ENCODE results near the gene KIF3B. TPM values are rescaled to one million over a fixed set of nuclear protein-coding genes. Genes with fewer than 3 reads are reported as not detected.

The KIF3B gene
- total RNA-seq, 1 experiment from 2014 or later, result 31.5 TPM

DNA sequence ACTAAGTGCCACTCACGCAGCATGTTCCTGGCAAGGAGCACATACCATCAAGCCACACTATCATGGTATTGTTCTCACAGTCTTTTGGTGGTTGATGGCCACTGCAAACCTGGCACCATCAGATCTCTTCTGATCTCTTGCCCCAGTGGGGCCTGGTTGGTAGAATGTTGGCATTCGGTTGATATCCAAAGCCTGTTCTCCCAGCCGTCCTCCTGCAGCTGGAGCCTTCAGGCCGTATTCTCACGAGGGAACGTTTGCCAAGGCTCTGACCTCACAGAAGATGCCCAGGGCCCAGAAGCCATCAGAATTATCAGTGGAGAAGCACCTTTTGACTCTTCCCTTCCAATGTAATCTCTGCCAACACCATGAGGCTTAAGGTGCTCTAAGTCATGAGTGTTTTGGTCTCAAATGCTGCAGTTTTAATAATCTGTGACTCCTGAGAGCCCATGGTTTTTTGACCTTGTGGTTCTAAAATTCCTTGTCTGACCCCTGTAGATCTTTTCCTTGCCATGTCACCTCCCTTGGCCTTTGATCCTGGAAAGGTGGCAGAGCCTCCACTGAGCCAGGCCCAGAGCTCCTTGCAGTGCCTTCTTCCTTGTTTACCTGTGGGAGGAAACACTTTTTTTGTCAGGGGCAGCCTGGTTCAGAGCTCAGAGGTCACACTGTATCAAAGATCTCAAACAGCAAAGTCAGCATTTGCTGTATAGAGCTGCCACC, 42.0 kb upstream of the KIF3B start:
- no peak for ATAC-seq
- ChIA-PET RAD21 (ENCODE audit: low non-redundant PET in 1 of 2, low total read pairs in 2 of 2, uncharacterized antibody in 2 of 2, unreplicated experiment in 2 of 2) (no interaction called here), CTCF (no interaction called here), POLR2A (no interaction called here)
- no TSS peak for BruUV-seq (replicated peaks)
- Histone ChIP-seq H3K9me2 (ENCODE audit: insufficient read depth) (no peaks in the 10 kb centered on the region), H3K4me2 (ENCODE audit: low read length) (no peak overlapping the region), H3K27ac (ENCODE audit: low read depth, low read length) (no peak overlapping the region), H3K27me3 (ENCODE audit: insufficient read depth, low read length) (no peaks in the 10 kb centered on the region), H3K36me3 (ENCODE audit: control insufficient read depth in 1 of 2, insufficient read depth in 2 of 2, low read length in 2 of 2) (peaks cover 17 to 29% of the 10 kb centered on the region in 2 experiments), H3K9ac (ENCODE audit: low read length) (no peak overlapping the region), H4K20me1 (ENCODE audit: insufficient read depth) (no peaks in the 10 kb centered on the region), H3K79me2 (ENCODE audit: insufficient read depth, low read length) (no peaks in the 10 kb centered on the region), H3K4me1 (ENCODE audit: control insufficient read depth in 1 of 2, insufficient read depth in 2 of 2, low read length in 2 of 2) (peaks cover 5 to 6% of the 10 kb centered on the region in 2 experiments; a peak in 2 of 4 replicates), H3K4me3 (replicated peaks in 1 of 2; ENCODE audit: low read depth in 1 of 2, low read length in 2 of 2) (no peak overlapping the region), H3K9me3 (ENCODE audit: control insufficient read depth in 1 of 2, insufficient read depth in 1 of 2, low read depth in 1 of 2, low read length in 2 of 2) (no peaks in the 10 kb centered on the region), H2AFZ (ENCODE audit: low read depth, low read length, poor library complexity, severe bottlenecking) (no peak overlapping the region)
- no peak for DNase-seq (ENCODE audit: low read depth, low spot score)
- intact Hi-C loops (cut with micrococcal nuclease), result no loop called here
- TF ChIP-seq JUND (IDR thresholded peaks at IDR 0.05) (no peak), SRF (IDR thresholded peaks at IDR 0.05; ENCODE audit: low read depth) (no peak), EZH2 (IDR thresholded peaks at IDR 0.05) (no peak), FOSL1 (IDR thresholded peaks at IDR 0.05; ENCODE audit: low read depth) (no peak), ZFX (IDR thresholded peaks at IDR 0.05) (no peak), RAD21 (IDR thresholded peaks at IDR 0.05; ENCODE audit: low read depth) (no peak), POLR2A (IDR thresholded peaks at IDR 0.05; ENCODE audit: borderline replicate concordance, extremely low read depth, insufficient read depth, insufficient read length) (no peak), CBX3 (IDR thresholded peaks at IDR 0.05; ENCODE audit: low read depth) (no peak), YY1 (IDR thresholded peaks at IDR 0.05; ENCODE audit: extremely low read depth, insufficient replicate concordance, low read depth, low read length) (no peak)
- TF ChIP-seq, protein P1, sequence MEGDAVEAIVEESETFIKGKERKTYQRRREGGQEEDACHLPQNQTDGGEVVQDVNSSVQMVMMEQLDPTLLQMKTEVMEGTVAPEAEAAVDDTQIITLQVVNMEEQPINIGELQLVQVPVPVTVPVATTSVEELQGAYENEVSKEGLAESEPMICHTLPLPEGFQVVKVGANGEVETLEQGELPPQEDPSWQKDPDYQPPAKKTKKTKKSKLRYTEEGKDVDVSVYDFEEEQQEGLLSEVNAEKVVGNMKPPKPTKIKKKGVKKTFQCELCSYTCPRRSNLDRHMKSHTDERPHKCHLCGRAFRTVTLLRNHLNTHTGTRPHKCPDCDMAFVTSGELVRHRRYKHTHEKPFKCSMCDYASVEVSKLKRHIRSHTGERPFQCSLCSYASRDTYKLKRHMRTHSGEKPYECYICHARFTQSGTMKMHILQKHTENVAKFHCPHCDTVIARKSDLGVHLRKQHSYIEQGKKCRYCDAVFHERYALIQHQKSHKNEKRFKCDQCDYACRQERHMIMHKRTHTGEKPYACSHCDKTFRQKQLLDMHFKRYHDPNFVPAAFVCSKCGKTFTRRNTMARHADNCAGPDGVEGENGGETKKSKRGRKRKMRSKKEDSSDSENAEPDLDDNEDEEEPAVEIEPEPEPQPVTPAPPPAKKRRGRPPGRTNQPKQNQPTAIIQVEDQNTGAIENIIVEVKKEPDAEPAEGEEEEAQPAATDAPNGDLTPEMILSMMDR (IDR thresholded peaks at IDR 0.05 in 2 of 3, conservative IDR thresholded peaks at IDR 0.05 in 1 of 3; ENCODE audit: borderline replicate concordance in 1 of 3, insufficient read depth in 1 of 3, low read depth in 2 of 3, low read length in 2 of 3), result no peak
- TF ChIP-seq, protein P2, sequence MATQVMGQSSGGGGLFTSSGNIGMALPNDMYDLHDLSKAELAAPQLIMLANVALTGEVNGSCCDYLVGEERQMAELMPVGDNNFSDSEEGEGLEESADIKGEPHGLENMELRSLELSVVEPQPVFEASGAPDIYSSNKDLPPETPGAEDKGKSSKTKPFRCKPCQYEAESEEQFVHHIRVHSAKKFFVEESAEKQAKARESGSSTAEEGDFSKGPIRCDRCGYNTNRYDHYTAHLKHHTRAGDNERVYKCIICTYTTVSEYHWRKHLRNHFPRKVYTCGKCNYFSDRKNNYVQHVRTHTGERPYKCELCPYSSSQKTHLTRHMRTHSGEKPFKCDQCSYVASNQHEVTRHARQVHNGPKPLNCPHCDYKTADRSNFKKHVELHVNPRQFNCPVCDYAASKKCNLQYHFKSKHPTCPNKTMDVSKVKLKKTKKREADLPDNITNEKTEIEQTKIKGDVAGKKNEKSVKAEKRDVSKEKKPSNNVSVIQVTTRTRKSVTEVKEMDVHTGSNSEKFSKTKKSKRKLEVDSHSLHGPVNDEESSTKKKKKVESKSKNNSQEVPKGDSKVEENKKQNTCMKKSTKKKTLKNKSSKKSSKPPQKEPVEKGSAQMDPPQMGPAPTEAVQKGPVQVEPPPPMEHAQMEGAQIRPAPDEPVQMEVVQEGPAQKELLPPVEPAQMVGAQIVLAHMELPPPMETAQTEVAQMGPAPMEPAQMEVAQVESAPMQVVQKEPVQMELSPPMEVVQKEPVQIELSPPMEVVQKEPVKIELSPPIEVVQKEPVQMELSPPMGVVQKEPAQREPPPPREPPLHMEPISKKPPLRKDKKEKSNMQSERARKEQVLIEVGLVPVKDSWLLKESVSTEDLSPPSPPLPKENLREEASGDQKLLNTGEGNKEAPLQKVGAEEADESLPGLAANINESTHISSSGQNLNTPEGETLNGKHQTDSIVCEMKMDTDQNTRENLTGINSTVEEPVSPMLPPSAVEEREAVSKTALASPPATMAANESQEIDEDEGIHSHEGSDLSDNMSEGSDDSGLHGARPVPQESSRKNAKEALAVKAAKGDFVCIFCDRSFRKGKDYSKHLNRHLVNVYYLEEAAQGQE (IDR thresholded peaks at IDR 0.05; ENCODE audit: low read depth), result no peak
- TF ChIP-seq, protein P3, sequence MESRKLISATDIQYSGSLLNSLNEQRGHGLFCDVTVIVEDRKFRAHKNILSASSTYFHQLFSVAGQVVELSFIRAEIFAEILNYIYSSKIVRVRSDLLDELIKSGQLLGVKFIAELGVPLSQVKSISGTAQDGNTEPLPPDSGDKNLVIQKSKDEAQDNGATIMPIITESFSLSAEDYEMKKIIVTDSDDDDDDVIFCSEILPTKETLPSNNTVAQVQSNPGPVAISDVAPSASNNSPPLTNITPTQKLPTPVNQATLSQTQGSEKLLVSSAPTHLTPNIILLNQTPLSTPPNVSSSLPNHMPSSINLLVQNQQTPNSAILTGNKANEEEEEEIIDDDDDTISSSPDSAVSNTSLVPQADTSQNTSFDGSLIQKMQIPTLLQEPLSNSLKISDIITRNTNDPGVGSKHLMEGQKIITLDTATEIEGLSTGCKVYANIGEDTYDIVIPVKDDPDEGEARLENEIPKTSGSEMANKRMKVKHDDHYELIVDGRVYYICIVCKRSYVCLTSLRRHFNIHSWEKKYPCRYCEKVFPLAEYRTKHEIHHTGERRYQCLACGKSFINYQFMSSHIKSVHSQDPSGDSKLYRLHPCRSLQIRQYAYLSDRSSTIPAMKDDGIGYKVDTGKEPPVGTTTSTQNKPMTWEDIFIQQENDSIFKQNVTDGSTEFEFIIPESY (IDR thresholded peaks at IDR 0.05; ENCODE audit: extremely low read depth, insufficient replicate concordance, low read length), result no peak
- TF ChIP-seq, protein P4, sequence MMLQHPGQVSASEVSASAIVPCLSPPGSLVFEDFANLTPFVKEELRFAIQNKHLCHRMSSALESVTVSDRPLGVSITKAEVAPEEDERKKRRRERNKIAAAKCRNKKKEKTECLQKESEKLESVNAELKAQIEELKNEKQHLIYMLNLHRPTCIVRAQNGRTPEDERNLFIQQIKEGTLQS (IDR thresholded peaks at IDR 0.05), result no peak

All from HCT116 (cell line).